Progenitor cell of endocrine pancreas (in vitro differentiated cells): Measurements from ENCODE around the gene BCKDHB. TPM values are rescaled to one million over a fixed set of nuclear protein-coding genes. Genes with fewer than 3 reads are reported as not detected.

ENCODE experiments used
- DNase-seq: peaks from one replicate; pipeline ENCODE4 v3.0.0; 2021; ENCODE audit warnings: low spot score; ENCODE audit not compliant: unreplicated experiment
- H3K27ac Mint-ChIP-seq: 2 replicates; pipeline ENCODE4 v1.8.0; 2021; ENCODE audit warnings: mild to moderate bottlenecking, moderate library complexity, mixed read lengths
- H3K27me3 Mint-ChIP-seq: 2 replicates; pipeline ENCODE4 v1.8.0; 2021; ENCODE audit warnings: mixed read lengths
- H3K36me3 Mint-ChIP-seq: 2 replicates; pipeline ENCODE4 v1.8.0; 2022; ENCODE audit warnings: mixed read lengths; ENCODE audit not compliant: insufficient read depth
- H3K4me1 Mint-ChIP-seq: 2 replicates; pipeline ENCODE4 v1.8.0; 2021; ENCODE audit warnings: low read depth, mixed read lengths
- H3K4me3 Mint-ChIP-seq: 2 replicates; pipeline ENCODE4 v1.8.0; 2021; ENCODE audit warnings: low read depth, mild to moderate bottlenecking, moderate library complexity, mixed read lengths
- H3K9me3 Mint-ChIP-seq: 2 replicates; pipeline ENCODE4 v1.8.0; 2021; ENCODE audit warnings: low read depth, mixed read lengths
- CTCF ChIP-seq: fragments of 200-600 bp; sonication (generic); IDR thresholded peaks from one replicate; pipeline ENCODE4 v1.5.0; 2021; ENCODE audit warnings: antibody characterized with exemption, mild to moderate bottlenecking; ENCODE audit not compliant: unreplicated experiment
- total RNA-seq: library from RNA; stranded (reverse); gene quantifications from 2 replicates; pipeline ENCODE4 v1.2.1, GENCODE V29; 2021

BCKDHB gene
- total RNA-seq, 1 donor from 2014 or later, result 30.7 TPM

GRCh38 chr6:80217794-80218193 is 111.3 kb downstream of the BCKDHB start:
- H3K27ac Mint-ChIP-seq, result no peak overlapping the region
- no peak for DNase-seq
- H3K4me1 Mint-ChIP-seq, result peaks cover 1% of the 10 kb centered on the region
- H3K9me3 Mint-ChIP-seq, result peaks cover 3% of the 10 kb centered on the region
- no peak overlapping the region for H3K4me3 Mint-ChIP-seq
- H3K36me3 Mint-ChIP-seq, result peaks cover 8% of the 10 kb centered on the region
- no peaks in the 10 kb centered on the region for H3K27me3 Mint-ChIP-seq
- TF ChIP-seq CTCF, result no peak

GRCh38 chr6:80223743-80224212 is 117.3 kb downstream of the BCKDHB start:
- no peak for TF ChIP-seq CTCF
- Mint-ChIP-seq H3K27ac (no peak overlapping the region), H3K27me3 (no peaks in the 10 kb centered on the region), H3K36me3 (peaks cover 12% of the 10 kb centered on the region), H3K9me3 (peaks cover 3% of the 10 kb centered on the region), H3K4me3 (no peak overlapping the region), H3K4me1 (no peaks in the 10 kb centered on the region)
- no peak for DNase-seq

- no peak overlapping the region for H3K4me3 Mint-ChIP-seq
Observed at GRCh38 chr6:80226151-80226550, 119.7 kb downstream of the BCKDHB start.

GRCh38 chr6:80226699-80227098 is 120.2 kb downstream of the BCKDHB start:
- no peak for TF ChIP-seq CTCF
- no peak for DNase-seq
- H3K4me1 Mint-ChIP-seq, result no peaks in the 10 kb centered on the region
- no peaks in the 10 kb centered on the region for H3K27me3 Mint-ChIP-seq
- H3K27ac Mint-ChIP-seq, result no peak overlapping the region
- H3K4me3 Mint-ChIP-seq, result no peak overlapping the region
- H3K9me3 Mint-ChIP-seq, result peaks cover 3% of the 10 kb centered on the region
- peaks cover 8% of the 10 kb centered on the region for H3K36me3 Mint-ChIP-seq

More at GRCh38 chr6:80226151-80226550, 119.7 kb downstream of the BCKDHB start:
- DNase-seq, result no peak
- Mint-ChIP-seq H3K36me3 (peaks cover 9% of the 10 kb centered on the region), H3K4me1 (no peaks in the 10 kb centered on the region), H3K9me3 (peaks cover 3% of the 10 kb centered on the region), H3K27me3 (no peaks in the 10 kb centered on the region), H3K27ac (no peak overlapping the region)
- no peak for TF ChIP-seq CTCF

DNA sequence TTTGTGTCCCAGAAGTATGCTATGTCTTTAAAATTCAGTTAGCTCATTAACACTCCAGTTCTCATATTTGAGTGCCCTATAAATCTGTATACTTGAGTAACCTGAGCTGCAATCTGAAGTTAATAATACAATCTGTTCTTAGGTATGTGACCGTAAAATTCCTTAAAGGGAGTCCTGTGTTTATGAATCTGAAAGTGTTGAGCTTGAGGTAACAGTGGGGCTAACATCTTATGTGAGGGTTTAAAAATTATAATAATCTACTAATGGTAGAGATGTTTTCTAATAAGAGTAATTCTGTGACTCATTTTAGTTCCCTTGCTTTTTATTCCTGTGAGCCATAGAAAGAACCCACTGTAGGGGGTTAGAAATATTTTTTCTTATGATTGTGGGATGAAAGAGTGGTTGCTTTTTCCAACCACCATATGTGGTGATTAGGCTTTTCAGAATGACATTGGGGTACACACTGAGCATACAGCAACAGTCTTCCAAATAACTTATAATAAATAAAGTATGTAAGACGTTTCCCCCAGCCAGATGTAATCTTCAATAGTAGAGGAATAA is 121.2 kb downstream of the BCKDHB start:
- H3K9me3 Mint-ChIP-seq, result peaks cover 3% of the 10 kb centered on the region
- H3K36me3 Mint-ChIP-seq, result peaks cover 8% of the 10 kb centered on the region
- no peaks in the 10 kb centered on the region for H3K27me3 Mint-ChIP-seq
- no peak overlapping the region for H3K27ac Mint-ChIP-seq
- no peak overlapping the region for H3K4me3 Mint-ChIP-seq
- no peaks in the 10 kb centered on the region for H3K4me1 Mint-ChIP-seq
- TF ChIP-seq CTCF, result no peak
- DNase-seq, result no peak
